ENCODE results near the gene AGBL5. TPM values are rescaled to one million over a fixed set of nuclear protein-coding genes. Genes with fewer than 3 reads are reported as not detected.
"Not testable (repeated sequence)": the region's sequence is repeated elsewhere in the genome, so short reads cannot be mapped to it uniquely, and the experiment has no call there.

AGBL5 gene
- total RNA-seq, 2 donors from 2014 or later: 12.1 to 16.1 TPM

GRCh38 chr2:27069961-27070618 is 18.6 kb downstream of the AGBL5 start:
- peak overlapping the region; percentile 94 to 98 for H3K4me3 Mint-ChIP-seq
- no peaks in the 10 kb centered on the region for H3K27me3 Mint-ChIP-seq (ENCODE audit: low read depth)
- H3K9me3 Mint-ChIP-seq: no peaks in the 10 kb centered on the region
- H3K4me1 Mint-ChIP-seq (ENCODE audit: low read depth): peaks cover 62% of the 10 kb centered on the region
- peaks cover 9 to 21% of the 10 kb centered on the region in 2 donors for H3K36me3 Mint-ChIP-seq (ENCODE audit: insufficient read depth in 2 of 2)
- peak overlapping the region; percentile 89 for H3K27ac Mint-ChIP-seq
- DNase-seq (no peak), ATAC-seq (replicated peaks in 1 of 2) (no peak)

- H3K9me3 Mint-ChIP-seq: no peaks in the 10 kb centered on the region
Measured at GRCh38 chr2:27070653-27071276, 19.3 kb downstream of the AGBL5 start.

GRCh38 chr2:27071277-27071989 is 20.0 kb downstream of the AGBL5 start, which contains the start of gene OST4:
TSS of gene OST4 (minus strand) at chr2:27071654.
- H3K27ac Mint-ChIP-seq: peak within 1 kb of the TSS; percentile 97
- H3K4me1 Mint-ChIP-seq (ENCODE audit: low read depth): peaks cover 66% of the 10 kb centered on the region
- H3K9me3 Mint-ChIP-seq: no peaks in the 10 kb centered on the region
- ATAC-seq (replicated peaks in 1 of 2): peak; percentile 93 to 94
- no peaks in the 10 kb centered on the region for H3K27me3 Mint-ChIP-seq (ENCODE audit: low read depth)
- H3K4me3 Mint-ChIP-seq: peak within 1 kb of the TSS; percentile 94 to 98
- DNase-seq: peak; percentile 94 to 96
- H3K36me3 Mint-ChIP-seq (ENCODE audit: insufficient read depth in 2 of 2): peaks cover 3 to 12% of the 10 kb centered on the region in 2 donors

More at GRCh38 chr2:27070653-27071276, 19.3 kb downstream of the AGBL5 start:
- H3K27ac Mint-ChIP-seq: peak overlapping the region; percentile 97
- peaks cover 7 to 18% of the 10 kb centered on the region in 2 donors for H3K36me3 Mint-ChIP-seq (ENCODE audit: insufficient read depth in 2 of 2)
- peaks cover 67% of the 10 kb centered on the region for H3K4me1 Mint-ChIP-seq (ENCODE audit: low read depth)
- no peak for DNase-seq
- H3K4me3 Mint-ChIP-seq: peak overlapping the region; percentile 94 to 98
- no peaks in the 10 kb centered on the region for H3K27me3 Mint-ChIP-seq (ENCODE audit: low read depth)
- ATAC-seq (replicated peaks in 1 of 2): no peak

GRCh38 chr2:27071990-27072830 is 20.7 kb downstream of the AGBL5 start:
- H3K9me3 Mint-ChIP-seq: no peaks in the 10 kb centered on the region
- ATAC-seq (replicated peaks in 1 of 2) (peak in 1 of 2 donors; percentile 40), DNase-seq (peak in 1 of 2 donors; percentile 63)
- no peaks in the 10 kb centered on the region for H3K27me3 Mint-ChIP-seq (ENCODE audit: low read depth)
- peaks cover 69% of the 10 kb centered on the region for H3K4me1 Mint-ChIP-seq (ENCODE audit: low read depth)
- peak overlapping the region; percentile 91 to 92 for H3K4me3 Mint-ChIP-seq
- H3K27ac Mint-ChIP-seq: peak overlapping the region; percentile 45
- peaks cover 3 to 10% of the 10 kb centered on the region in 2 donors for H3K36me3 Mint-ChIP-seq (ENCODE audit: insufficient read depth in 2 of 2)

GRCh38 chr2:27072920-27073319 is 21.5 kb downstream of the AGBL5 start:
- H3K4me3 Mint-ChIP-seq: peak overlapping the region; percentile 91 to 92
- no peaks in the 10 kb centered on the region for H3K27me3 Mint-ChIP-seq (ENCODE audit: low read depth)
- H3K9me3 Mint-ChIP-seq: no peaks in the 10 kb centered on the region
- peak overlapping the region; percentile 64 for H3K27ac Mint-ChIP-seq
- DNase-seq: no peak
- ATAC-seq (replicated peaks in 1 of 2): no peak
- peaks cover 3 to 10% of the 10 kb centered on the region in 2 donors for H3K36me3 Mint-ChIP-seq (ENCODE audit: insufficient read depth in 2 of 2)
- H3K4me1 Mint-ChIP-seq (ENCODE audit: low read depth): peaks cover 71% of the 10 kb centered on the region

- ATAC-seq (replicated peaks in 1 of 2) (no peak), DNase-seq (no peak)
- peak overlapping the region in 1 of 2 donors; percentile 0 for H3K4me3 Mint-ChIP-seq
- peaks cover 3 to 7% of the 10 kb centered on the region in 2 donors for H3K36me3 Mint-ChIP-seq (ENCODE audit: insufficient read depth in 2 of 2)
- H3K27me3 Mint-ChIP-seq (ENCODE audit: low read depth): no peaks in the 10 kb centered on the region
- H3K27ac Mint-ChIP-seq: peak overlapping the region; percentile 1
- peaks cover 71% of the 10 kb centered on the region for H3K4me1 Mint-ChIP-seq (ENCODE audit: low read depth)
- H3K9me3 Mint-ChIP-seq: no peaks in the 10 kb centered on the region
Measured at GRCh38 chr2:27073782-27074181, 22.3 kb downstream of the AGBL5 start.

GRCh38 chr2:27074738-27075565 is 23.5 kb downstream of the AGBL5 start:
- Mint-ChIP-seq H3K27me3 (ENCODE audit: low read depth) (no peaks in the 10 kb centered on the region), H3K4me3 (peak overlapping the region; percentile 36 to 69), H3K9me3 (no peaks in the 10 kb centered on the region), H3K4me1 (ENCODE audit: low read depth) (peaks cover 63% of the 10 kb centered on the region), H3K27ac (peak overlapping the region; percentile 39), H3K36me3 (ENCODE audit: insufficient read depth in 2 of 2) (peaks cover 0 to 1% of the 10 kb centered on the region in 2 donors)
- peak; percentile 48 to 56 for DNase-seq
- no peak for ATAC-seq (replicated peaks in 1 of 2)

GRCh38 chr2:27075566-27075871 is 24.1 kb downstream of the AGBL5 start:
- DNase-seq; ATAC-seq (replicated peaks in 1 of 2): not testable (repeated sequence)
- peak overlapping the region; percentile 39 for H3K27ac Mint-ChIP-seq

GRCh38 chr2:27076323-27076722 is 24.9 kb downstream of the AGBL5 start:
- no peaks in the 10 kb centered on the region for H3K9me3 Mint-ChIP-seq
- H3K4me3 Mint-ChIP-seq: peak overlapping the region in 1 of 2 donors; percentile 0

More at GRCh38 chr2:27075566-27075871, 24.1 kb downstream of the AGBL5 start:
- H3K36me3 Mint-ChIP-seq (ENCODE audit: insufficient read depth in 2 of 2); H3K27me3 Mint-ChIP-seq (ENCODE audit: low read depth); H3K9me3 Mint-ChIP-seq: not testable (repeated sequence)
- peaks cover 63% of the 10 kb centered on the region for H3K4me1 Mint-ChIP-seq (ENCODE audit: low read depth)
- H3K4me3 Mint-ChIP-seq: peak overlapping the region; percentile 36 to 69

GRCh38 chr2:27077231-27077630 is 25.8 kb downstream of the AGBL5 start:
- Mint-ChIP-seq H3K27me3 (ENCODE audit: low read depth) (no peaks in the 10 kb centered on the region), H3K27ac (no peak overlapping the region), H3K36me3 (ENCODE audit: insufficient read depth in 2 of 2) (no peaks in the 10 kb centered on the region), H3K4me1 (ENCODE audit: low read depth) (peaks cover 68% of the 10 kb centered on the region), H3K4me3 (no peak overlapping the region), H3K9me3 (no peaks in the 10 kb centered on the region)
- ATAC-seq (replicated peaks in 1 of 2): no peak
- no peak for DNase-seq

More at GRCh38 chr2:27076323-27076722, 24.9 kb downstream of the AGBL5 start:
- H3K4me1 Mint-ChIP-seq (ENCODE audit: low read depth): peaks cover 66% of the 10 kb centered on the region
- H3K27me3 Mint-ChIP-seq (ENCODE audit: low read depth): no peaks in the 10 kb centered on the region
- DNase-seq: no peak
- H3K36me3 Mint-ChIP-seq (ENCODE audit: insufficient read depth in 2 of 2): no peaks in the 10 kb centered on the region
- peak overlapping the region; percentile 1 for H3K27ac Mint-ChIP-seq
- no peak for ATAC-seq (replicated peaks in 1 of 2)

- Mint-ChIP-seq H3K36me3 (ENCODE audit: insufficient read depth in 2 of 2) (no peaks in the 10 kb centered on the region), H3K4me3 (peak within 1 kb of the TSS in 1 of 2 donors; percentile 16)
- DNase-seq: no peak
Measured at GRCh38 chr2:27078267-27079194, 27.1 kb downstream of the AGBL5 start, which contains the start of gene EMILIN1. TSS of gene EMILIN1 (plus strand) at chr2:27078615. CDS start at chr2:27079066, 451 bp downstream.

More at GRCh38 chr2:27078267-27079194, 27.1 kb downstream of the AGBL5 start, which contains the start of gene EMILIN1:
- no peak for ATAC-seq (replicated peaks in 1 of 2)
- Mint-ChIP-seq H3K9me3 (no peaks in the 10 kb centered on the region), H3K27me3 (ENCODE audit: low read depth) (no peaks in the 10 kb centered on the region), H3K4me1 (ENCODE audit: low read depth) (peaks cover 55% of the 10 kb centered on the region), H3K27ac (no peak within 1 kb of the TSS)
